NCI-H1694 treated with DMSO at 0.1 percent for 48 hours (cell line): ENCODE data around the gene CSF1.
"Not testable (repeated sequence)": the region's sequence is repeated elsewhere in the genome, so short reads cannot be mapped to it uniquely, and the experiment has no call there.

ENCODE experiments used
- DNase-seq: peaks from one replicate; lab custom pipeline; 2025; lab: John Stamatoyannopoulos, UW

CSF1 gene

GRCh38 chr1:109902204-109902985 is 8.3 kb upstream of the CSF1 start:
- no peak for DNase-seq

GRCh38 chr1:109903376-109903930 is 7.2 kb upstream of the CSF1 start:
- DNase-seq: no peak

- DNase-seq: no peak
Observed at GRCh38 chr1:109904105-109904817, 6.4 kb upstream of the CSF1 start.

GRCh38 chr1:109905491-109905890 is 5.2 kb upstream of the CSF1 start:
- DNase-seq: no peak

GRCh38 chr1:109906160-109906838 is 4.3 kb upstream of the CSF1 start:
- no peak for DNase-seq

GRCh38 chr1:109906839-109907180 is 3.8 kb upstream of the CSF1 start:
- no peak for DNase-seq

GRCh38 chr1:109907190-109907774 is 3.4 kb upstream of the CSF1 start:
- no peak for DNase-seq

GRCh38 chr1:109908836-109909235 is 1.8 kb upstream of the CSF1 start:
- DNase-seq: no peak

GRCh38 chr1:109909561-109909960 is 1.1 kb upstream of the CSF1 start:
- no peak for DNase-seq

GRCh38 chr1:109910963-109911798 is 532 bp downstream of the CSF1 start:
- no peak for DNase-seq

GRCh38 chr1:109912214-109912861 is 1.7 kb downstream of the CSF1 start:
- no peak for DNase-seq

- DNase-seq: no peak
Observed at GRCh38 chr1:109912873-109913272, 2.2 kb downstream of the CSF1 start.

GRCh38 chr1:109913360-109913879 is 2.8 kb downstream of the CSF1 start:
- no peak for DNase-seq

- no peak for DNase-seq
Observed at GRCh38 chr1:109914587-109915240, 4.1 kb downstream of the CSF1 start.

- no peak for DNase-seq
Observed at GRCh38 chr1:109917051-109917767, 6.6 kb downstream of the CSF1 start.

- DNase-seq: no peak
Observed at GRCh38 chr1:109917768-109918606, 7.3 kb downstream of the CSF1 start.

- DNase-seq: no peak
Observed at GRCh38 chr1:109918671-109919070, 8.0 kb downstream of the CSF1 start.

GRCh38 chr1:109919303-109919702 is 8.7 kb downstream of the CSF1 start:
- DNase-seq: no peak

- DNase-seq: not testable (repeated sequence)
Observed at GRCh38 chr1:109920391-109920790, 9.7 kb downstream of the CSF1 start.
